Large intestine (tissue), 3 donors: ENCODE results near the gene EFNB2. TPM values are rescaled to one million over a fixed set of nuclear protein-coding genes. Genes with fewer than 3 reads are reported as not detected.

Source experiments
- DNase-seq, 2 donors: peaks; one replicate each; pipeline versions ENCODE4 v3.0.0 to v3.0.0-alpha.2; 2013
- H3K27ac ChIP-seq: one replicate; pipeline ENCODE4 v1.5.1; 2013; ENCODE audit warnings: low read length
- H3K27me3 ChIP-seq: 2 replicates; pipeline ENCODE4 v1.6.1; 2013; ENCODE audit warnings: low read length; ENCODE audit not compliant: control insufficient read depth, insufficient read depth
- H3K36me3 ChIP-seq: 2 replicates; pipeline ENCODE4 v1.6.1; 2013; ENCODE audit warnings: low read length; ENCODE audit not compliant: control insufficient read depth, insufficient read depth
- H3K4me1 ChIP-seq: one replicate; pipeline ENCODE4 v1.6.1; 2013; ENCODE audit warnings: low read length; ENCODE audit not compliant: control insufficient read depth, insufficient read depth
- H3K4me3 ChIP-seq: one replicate; pipeline ENCODE4 v1.5.1; 2013; ENCODE audit warnings: low read length
- H3K9me3 ChIP-seq: one replicate; pipeline ENCODE4 v1.6.1; 2013; ENCODE audit warnings: mild to moderate bottlenecking, low read depth, low read length, moderate library complexity; ENCODE audit not compliant: control insufficient read depth
- WGBS: methylation state at CpG from one replicate; pipeline ENCODE4 v1.1.5; 2013; ENCODE audit warnings: low lambda C conversion rate; ENCODE audit not compliant: insufficient coverage; 5-methylcytosine and 5-hydroxymethylcytosine counted together
- polyA plus RNA-seq: library from polyadenylated mRNA; unstranded; fragments of 120-200 nt; gene quantifications from one replicate; pipeline ENCODE4 v1.2.1, GENCODE V29; 2013

Gene EFNB2
- polyA plus RNA-seq, 1 donor = 28.8 TPM

DNA sequence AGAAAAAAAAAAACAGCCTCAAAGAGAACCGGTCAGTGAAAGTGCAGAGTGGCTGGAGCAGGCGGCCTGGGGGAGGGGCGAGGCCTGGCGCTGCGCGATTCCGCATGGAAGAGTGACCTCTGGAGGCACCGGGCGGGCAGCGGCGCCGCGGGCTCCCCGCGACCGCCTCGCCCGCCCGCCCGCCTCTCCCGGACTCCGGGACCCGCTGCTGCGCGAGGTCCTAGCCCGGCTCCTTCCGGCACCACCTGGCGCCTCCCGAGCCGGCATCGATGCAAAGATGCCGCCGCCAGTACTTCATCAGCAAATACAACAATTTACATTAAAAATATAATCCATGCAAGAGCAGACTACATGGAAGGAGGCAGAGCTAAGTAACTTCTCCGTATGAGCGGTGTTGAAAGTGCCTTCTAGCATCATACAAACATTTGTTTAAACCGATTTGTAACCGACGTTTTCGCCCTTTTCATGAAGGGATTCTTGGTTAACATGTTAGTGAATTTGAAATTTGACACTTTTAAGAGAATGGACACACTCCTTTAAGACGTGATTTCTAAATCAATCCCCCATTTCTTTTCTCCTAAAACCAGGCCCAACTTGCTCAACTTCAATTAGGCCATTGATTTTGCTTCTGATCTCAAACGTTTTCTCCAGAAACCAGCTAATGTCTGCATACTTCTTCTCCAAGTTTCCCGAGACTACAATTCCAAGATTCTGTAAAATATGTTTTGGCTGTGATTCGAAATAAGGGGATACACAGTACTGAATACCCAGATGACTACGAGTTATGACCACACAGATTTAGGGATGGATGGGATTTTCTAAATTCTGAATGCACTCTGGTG lies 2.1 kb downstream of the EFNB2 start:
- peak overlapping the region; percentile 79 for H3K4me3 ChIP-seq
- H3K9me3 ChIP-seq = peaks cover 3% of the 10 kb centered on the region
- peak; percentile 69 to 85 for DNase-seq
- H3K36me3 ChIP-seq = no peaks in the 10 kb centered on the region
- WGBS = no CpG with 5 or more reads among the region's 44 CpGs
- peaks cover 24% of the 10 kb centered on the region for H3K4me1 ChIP-seq
- H3K27me3 ChIP-seq = no peaks in the 10 kb centered on the region
- peak overlapping the region; percentile 68 for H3K27ac ChIP-seq

GRCh38 chr13:106532111-106532929 lies 3.1 kb downstream of the EFNB2 start:
- Histone ChIP-seq H3K9me3 (peaks cover 3% of the 10 kb centered on the region), H3K27me3 (no peaks in the 10 kb centered on the region), H3K36me3 (no peaks in the 10 kb centered on the region), H3K4me3 (peak overlapping the region; percentile 79), H3K27ac (peak overlapping the region; percentile 41), H3K4me1 (peaks cover 32% of the 10 kb centered on the region)
- peak in 1 of 2 donors; percentile 51 for DNase-seq
- WGBS = no CpG with 5 or more reads among the region's 18 CpGs

DNA sequence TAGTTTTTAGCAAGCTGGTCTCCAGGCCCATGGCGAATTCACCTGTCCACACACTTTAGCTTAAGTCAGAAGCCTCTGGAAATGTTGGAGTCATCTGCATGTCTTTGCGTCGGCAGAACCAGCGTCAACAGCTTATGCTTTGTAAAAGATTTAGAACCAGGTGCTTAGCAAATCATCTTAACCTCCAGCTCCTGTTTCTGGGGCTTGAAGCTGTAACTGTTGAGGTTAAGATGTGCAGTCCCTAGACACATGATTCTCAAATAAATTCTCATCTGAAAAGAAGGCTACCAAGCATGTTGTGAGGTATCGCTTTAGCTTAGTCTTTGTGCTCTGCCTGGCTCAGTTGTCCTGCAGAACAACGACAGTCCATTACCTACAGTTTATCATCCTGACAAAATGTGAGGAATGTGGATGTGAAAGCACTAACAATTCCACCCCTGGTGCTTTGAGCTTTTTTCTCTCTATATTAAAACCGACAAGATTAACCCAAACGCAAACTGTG lies 4.4 kb downstream of the EFNB2 start:
- DNase-seq = no peak
- Histone ChIP-seq H3K4me1 (peaks cover 30% of the 10 kb centered on the region), H3K27ac (peak overlapping the region; percentile 10), H3K36me3 (no peaks in the 10 kb centered on the region), H3K9me3 (peaks cover 3% of the 10 kb centered on the region), H3K27me3 (no peaks in the 10 kb centered on the region), H3K4me3 (peak overlapping the region; percentile 2)
- WGBS = 0% methylated on average over 1 of the region's 8 CpGs

- Histone ChIP-seq H3K4me1 (peaks cover 29% of the 10 kb centered on the region), H3K9me3 (no peaks in the 10 kb centered on the region), H3K36me3 (no peaks in the 10 kb centered on the region), H3K27me3 (no peaks in the 10 kb centered on the region), H3K4me3 (peak overlapping the region; percentile 2), H3K27ac (peak overlapping the region; percentile 25)
- peak; percentile 53 to 79 for DNase-seq
- 32% methylated on average over 2 of the region's 11 CpGs for WGBS
These were observed 5.2 kb downstream of the EFNB2 start for GRCh38 chr13:106530171-106530851.

DNA sequence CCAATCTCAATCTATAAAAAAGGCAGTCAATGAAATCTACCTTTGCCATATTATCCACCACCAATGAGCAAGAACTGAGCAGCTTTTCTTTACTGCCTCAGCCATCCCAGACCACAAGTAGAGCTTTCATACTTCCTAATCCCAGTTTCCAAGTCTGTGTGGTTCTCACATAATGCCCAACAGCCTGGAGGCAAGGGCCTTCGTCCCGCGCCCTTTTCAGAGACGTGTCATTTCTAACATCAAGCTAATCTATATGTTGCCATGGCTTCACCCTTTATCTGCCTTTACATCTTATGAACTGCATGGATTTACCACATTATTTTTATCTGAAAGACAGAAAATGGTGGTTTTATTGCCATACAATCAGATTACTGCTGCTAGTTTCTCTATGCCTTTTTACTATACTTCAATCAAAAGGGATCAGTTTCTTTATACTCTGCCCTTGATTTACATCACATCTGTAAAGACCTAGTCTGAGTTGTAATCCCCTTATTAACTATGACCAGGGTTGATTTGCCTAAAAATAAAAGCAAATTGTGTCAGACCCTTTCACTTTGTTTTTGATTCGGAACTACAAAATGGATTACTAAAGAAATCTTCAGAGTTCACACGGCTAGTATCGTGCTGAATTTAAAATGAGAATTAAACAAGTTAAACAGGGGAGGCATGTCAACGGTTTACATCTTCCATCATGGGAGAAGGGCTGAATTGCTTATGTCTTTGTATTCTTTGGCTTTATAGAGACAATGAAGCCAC lies 5.9 kb downstream of the EFNB2 start:
- 57% methylated on average over 5 of the region's 8 CpGs for WGBS
- no peak overlapping the region for H3K4me3 ChIP-seq
- H3K27me3 ChIP-seq = no peaks in the 10 kb centered on the region
- H3K4me1 ChIP-seq = peaks cover 29% of the 10 kb centered on the region
- peak overlapping the region; percentile 25 for H3K27ac ChIP-seq
- DNase-seq = peak in 1 of 2 donors; percentile 47
- no peaks in the 10 kb centered on the region for H3K36me3 ChIP-seq
- no peaks in the 10 kb centered on the region for H3K9me3 ChIP-seq

GRCh38 chr13:106528718-106529414 lies 6.6 kb downstream of the EFNB2 start:
- DNase-seq = peak in 1 of 2 donors; percentile 23

DNA sequence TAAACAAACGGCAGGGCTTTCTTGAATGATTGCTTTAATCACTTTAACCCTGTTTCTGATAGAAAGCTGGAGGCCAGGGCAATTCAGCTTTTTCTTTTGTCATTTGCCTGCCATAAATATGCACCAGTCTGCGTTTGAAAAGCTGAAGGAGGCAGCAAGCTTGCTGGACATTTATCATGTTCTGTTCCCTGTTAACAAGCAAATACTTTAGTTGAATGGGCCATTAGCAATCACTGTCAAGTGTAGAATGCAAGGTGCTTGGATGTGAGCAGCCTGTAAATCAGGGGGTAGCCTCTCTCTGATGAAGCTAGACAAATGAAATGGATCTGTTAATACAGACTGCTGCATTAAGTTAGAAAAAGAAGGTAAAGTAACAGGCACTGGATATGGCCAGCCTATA lies 7.6 kb downstream of the EFNB2 start:
- H3K9me3 ChIP-seq = no peaks in the 10 kb centered on the region
- no peak for DNase-seq
- no peak overlapping the region for H3K27ac ChIP-seq
- no peak overlapping the region for H3K4me3 ChIP-seq
- peaks cover 31% of the 10 kb centered on the region for H3K4me1 ChIP-seq
- no peaks in the 10 kb centered on the region for H3K36me3 ChIP-seq
- WGBS = 0% methylated on average over 1 of the region's 2 CpGs
- H3K27me3 ChIP-seq = no peaks in the 10 kb centered on the region

More at GRCh38 chr13:106528718-106529414, 6.6 kb downstream of the EFNB2 start:
- 40% methylated on average over 1 of the region's 7 CpGs for WGBS
- H3K4me3 ChIP-seq = no peak overlapping the region
- H3K9me3 ChIP-seq = no peaks in the 10 kb centered on the region
- peaks cover 29% of the 10 kb centered on the region for H3K4me1 ChIP-seq
- no peaks in the 10 kb centered on the region for H3K27me3 ChIP-seq
- H3K36me3 ChIP-seq = no peaks in the 10 kb centered on the region
- no peak overlapping the region for H3K27ac ChIP-seq

- Histone ChIP-seq H3K27me3 (no peaks in the 10 kb centered on the region), H3K36me3 (no peaks in the 10 kb centered on the region), H3K4me3 (no peak overlapping the region), H3K27ac (no peak overlapping the region), H3K4me1 (peaks cover 35% of the 10 kb centered on the region), H3K9me3 (no peaks in the 10 kb centered on the region)
- DNase-seq = no peak
- no CpG with 5 or more reads among the region's 1 CpG for WGBS
These were observed 8.0 kb downstream of the EFNB2 start for GRCh38 chr13:106527445-106527801.

GRCh38 chr13:106526738-106527444 lies 8.6 kb downstream of the EFNB2 start:
- 100% methylated on average over 1 of the region's 8 CpGs for WGBS
- peaks cover 37% of the 10 kb centered on the region for H3K4me1 ChIP-seq

More at GRCh38 chr13:106526738-106527444, 8.6 kb downstream of the EFNB2 start:
- Histone ChIP-seq H3K27me3 (no peaks in the 10 kb centered on the region), H3K36me3 (no peaks in the 10 kb centered on the region), H3K4me3 (no peak overlapping the region), H3K9me3 (no peaks in the 10 kb centered on the region), H3K27ac (no peak overlapping the region)
- no peak for DNase-seq
